ENCODE data around the gene LDB2.
"Not testable (repeated sequence)": the region's sequence is repeated elsewhere in the genome, so short reads cannot be mapped to it uniquely, and the experiment has no call there.

The LDB2 gene

DNA sequence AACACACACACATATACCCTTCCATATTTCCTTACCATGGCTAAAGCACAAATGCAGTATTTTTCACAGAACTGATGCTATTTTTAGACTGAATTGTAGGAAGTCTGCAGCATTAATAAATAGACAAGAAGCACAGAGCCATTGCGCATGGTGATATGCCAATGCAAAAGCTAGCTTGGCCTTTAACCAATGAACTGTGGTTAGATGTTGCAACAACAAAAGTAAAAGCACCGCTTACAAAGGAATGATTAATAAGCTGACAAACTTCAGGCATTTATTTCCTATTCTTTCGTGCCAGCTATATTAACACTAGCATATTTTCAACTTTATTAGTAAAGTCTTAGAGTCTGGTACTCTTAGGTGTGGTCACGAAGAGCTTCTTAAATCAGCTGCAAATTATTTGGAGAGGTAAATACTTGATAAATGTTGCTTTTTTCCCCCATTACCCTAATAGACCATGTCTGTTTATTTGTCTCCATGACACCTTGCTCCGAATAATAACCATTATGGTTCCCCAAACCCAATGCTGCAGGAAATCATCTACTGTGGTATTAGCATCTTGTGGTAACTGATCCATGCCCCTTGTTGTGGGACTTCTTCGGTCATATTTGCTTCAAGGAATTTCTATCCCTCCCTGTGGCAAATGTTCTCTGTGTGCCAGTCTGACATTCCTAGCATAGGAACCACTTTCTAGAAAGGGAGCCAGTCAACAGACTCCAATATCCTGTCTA, 366.0 kb downstream of the LDB2 start:
- DNase-seq, result peak; percentile 89

DNA sequence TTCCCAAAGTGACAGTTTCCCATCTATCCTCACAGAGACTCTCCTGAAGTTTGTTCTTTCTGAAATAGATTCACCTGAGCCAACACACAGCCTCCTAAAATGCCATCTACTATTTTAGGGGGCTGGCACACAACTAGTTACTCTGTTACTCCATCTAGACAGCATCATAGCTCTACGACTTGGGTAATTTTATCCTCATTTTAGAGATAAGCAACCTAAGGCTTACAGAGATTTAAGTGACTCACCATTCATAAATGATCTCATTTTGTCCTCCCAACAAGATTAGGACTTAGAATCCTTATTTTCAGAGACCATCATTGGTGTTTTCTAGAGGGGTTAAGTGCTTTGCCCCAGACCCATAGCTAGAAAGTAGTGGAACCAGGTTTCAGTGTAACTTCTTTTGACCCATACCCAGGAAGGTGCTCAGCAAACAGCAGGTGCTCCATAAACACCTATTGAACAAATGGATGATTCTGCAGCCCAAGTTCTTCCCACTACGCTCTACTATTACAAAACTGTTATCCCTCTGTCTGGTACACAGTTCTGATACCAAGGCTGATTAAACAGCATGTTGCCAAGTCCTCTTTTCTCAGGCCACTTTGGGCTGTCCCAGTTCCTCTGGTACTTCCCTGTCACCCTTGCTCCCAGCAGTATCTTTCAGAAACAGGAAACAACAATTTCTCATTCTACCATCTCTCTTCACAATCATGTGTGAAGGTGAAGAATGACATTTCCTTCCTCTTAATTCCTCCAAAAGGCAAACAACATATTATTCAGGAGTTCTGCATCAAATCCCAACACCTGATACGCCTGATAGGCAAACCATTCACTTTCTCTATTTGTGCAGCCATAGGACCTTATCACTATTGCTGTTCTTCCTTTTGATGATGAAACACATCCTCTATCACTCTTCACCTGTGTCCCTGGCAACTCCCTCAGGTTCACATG, 367.5 kb downstream of the LDB2 start:
- peak; percentile 13 for DNase-seq

DNA sequence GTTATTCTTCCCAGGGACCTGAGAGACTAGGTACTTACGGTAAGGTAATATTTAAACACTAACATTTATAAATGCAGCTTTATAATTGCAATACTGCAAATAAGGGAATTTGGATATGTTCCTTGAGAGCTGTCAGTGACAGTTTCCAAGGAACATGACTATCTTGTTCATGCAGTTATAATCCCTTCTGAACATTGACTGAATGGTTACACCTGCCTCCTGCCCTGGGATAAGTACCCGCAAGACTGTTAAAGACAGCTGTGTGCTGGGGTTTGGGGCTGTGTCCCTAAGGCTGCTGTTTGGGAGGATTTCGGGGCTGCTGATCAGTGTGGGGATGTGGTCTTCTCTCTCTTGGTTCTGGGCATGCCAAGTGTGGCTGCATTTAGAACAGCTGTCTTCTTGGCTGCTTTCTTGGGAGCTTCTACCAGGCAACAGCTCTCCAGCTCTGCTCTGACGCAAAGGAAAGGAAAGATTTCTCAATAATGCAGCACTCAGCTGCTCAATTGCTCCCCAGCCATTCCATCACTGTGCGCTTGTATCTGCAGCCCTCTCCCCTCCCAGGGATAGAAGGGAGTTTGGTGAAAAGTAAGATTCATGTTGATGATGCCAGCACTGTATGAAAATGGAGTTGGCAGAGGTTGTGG, 373.4 kb downstream of the LDB2 start:
- peak; percentile 35 for DNase-seq

DNA sequence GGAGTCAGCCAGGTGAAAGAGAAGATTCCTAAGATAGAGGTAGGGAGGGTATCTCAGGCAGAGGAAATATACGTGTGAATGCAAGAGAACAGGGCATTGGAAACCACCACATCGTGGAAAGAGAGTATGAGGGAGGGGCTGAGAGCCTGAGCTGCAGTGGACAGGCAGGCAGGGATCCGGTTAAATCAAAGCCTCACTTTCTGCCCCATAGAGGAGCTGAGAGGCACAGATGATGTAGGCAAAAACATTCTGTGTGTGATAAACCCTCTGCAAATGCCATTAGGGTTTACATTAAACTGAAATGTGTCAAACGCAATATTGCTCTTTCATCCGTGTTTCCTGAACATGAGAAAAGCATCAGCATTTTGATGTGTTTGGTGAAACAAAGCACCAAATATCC, 374.0 kb downstream of the LDB2 start:
- DNase-seq, result no peak

DNA sequence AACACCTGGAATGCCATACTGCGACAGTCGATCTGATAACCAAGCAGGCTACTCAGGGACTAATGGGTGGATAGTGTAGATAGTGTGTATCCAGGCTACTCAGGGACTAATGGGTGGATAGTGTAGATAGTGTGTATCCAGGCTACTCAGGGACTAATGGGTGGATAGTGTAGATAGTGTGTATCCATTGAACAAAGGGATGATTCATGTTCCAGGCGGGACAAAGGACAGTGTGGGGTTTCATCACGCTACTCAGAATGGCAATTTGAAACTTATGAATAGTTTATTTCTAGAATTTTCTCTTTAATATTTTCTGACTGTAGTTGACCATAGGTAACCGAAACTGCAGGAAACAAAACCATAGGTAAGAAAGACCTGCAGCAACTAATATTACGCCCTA, 374.9 kb downstream of the LDB2 start:
- not testable (repeated sequence) for DNase-seq

DNA sequence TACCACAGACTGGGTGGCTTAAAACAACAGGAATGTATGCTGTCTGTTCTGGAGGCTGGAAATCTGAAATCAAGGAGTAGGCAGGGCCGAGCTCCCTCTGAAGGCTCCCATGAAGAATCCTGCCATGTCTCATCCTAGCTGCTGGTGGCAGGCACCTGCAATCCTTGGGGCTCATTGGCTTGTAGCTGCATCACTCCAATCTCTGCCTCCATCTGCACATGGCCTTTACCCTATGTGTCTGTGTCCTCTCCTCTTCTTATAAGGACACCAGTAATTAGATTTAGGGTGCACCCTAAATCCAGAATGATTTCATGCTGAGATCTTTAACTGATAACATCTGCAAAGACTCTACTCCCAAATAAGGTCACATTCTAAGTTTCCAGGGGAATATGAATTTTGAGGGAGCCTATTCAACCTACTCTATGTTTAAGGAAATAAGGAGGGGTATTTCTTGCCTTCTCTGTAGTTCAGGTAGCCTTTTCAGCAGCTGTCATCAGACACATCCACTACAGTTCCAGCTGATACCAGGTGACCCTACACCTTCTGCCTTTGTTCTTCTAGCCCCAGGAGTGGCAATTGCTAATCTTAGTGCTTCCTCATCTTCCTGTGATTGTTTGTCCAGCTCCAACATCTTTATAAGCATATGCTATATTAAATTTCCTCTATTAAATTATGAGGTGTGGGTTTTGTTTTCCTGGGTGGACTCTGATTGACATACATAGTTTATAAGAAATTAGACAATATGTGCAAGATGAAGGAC, 377.1 kb downstream of the LDB2 start:
- DNase-seq, result no peak

DNA sequence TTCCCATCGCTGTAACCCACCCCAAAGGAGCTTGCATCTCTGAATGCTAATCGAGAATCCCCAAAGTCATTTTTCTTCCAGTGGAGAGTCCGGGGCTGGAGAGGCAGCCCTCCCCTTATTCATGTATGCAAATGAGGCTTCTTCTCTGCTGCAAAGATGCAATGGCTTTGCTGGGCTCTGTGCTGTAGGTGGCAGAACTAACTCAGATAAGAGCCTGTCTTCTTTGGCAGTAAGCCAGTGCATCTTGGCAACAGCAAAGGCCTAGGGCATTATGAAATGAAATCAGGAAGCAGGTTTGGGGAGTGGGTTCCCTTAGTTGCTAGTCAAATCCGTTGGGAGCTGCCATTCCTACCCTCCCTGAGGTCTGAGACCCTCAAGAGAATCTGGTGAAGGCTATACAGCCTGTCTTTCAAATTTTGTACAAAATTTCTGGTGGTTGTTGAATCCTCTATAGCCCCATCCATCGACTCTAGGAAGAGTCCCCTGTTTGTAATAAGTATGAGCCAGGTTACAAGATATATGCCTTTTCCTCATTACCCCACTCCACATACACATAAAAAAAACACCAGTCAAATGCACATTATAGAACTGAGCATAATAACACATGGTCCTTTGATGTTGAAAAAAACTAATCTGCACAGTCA, 381.5 kb downstream of the LDB2 start:
- DNase-seq, result peak; percentile 80

DNA sequence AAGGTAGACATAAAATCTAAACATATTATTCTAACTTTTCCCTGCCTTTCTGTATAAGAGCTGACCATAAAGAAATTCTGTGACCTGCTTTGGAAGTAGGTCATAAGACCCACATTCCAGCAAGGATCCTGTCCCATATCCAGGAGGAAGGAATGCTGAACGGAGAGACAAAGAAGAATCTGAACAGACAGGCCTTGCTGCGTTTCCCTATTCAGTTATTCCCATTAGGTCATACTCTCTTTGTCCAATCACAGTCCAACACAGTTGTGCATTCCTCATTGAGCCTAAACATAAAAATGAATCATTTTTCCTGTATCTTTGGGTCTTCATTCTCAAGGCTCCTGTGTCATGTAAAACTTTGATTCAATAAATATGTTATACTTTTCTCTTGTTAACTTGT, 384.6 kb downstream of the LDB2 start:
- peak; percentile 14 for DNase-seq

DNA sequence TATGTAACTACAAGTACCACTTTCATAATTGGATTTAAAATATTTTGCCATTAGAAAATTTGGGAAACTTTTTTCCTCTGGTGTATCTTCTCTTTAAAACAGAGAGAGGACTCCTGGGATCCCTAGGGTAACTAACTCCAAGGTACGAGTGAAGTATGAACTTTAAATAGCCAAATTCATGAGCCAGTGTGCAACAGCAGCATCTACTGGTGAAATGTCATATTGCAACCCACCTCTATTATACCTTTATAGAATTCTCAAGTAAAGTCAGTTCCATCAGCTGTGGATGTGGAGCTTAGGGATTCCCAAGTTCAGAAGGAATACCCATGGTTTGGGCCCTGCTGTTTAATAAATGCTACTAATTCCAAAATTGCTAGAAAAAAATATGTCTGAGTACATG, 389.5 kb downstream of the LDB2 start:
- no peak for DNase-seq

DNA sequence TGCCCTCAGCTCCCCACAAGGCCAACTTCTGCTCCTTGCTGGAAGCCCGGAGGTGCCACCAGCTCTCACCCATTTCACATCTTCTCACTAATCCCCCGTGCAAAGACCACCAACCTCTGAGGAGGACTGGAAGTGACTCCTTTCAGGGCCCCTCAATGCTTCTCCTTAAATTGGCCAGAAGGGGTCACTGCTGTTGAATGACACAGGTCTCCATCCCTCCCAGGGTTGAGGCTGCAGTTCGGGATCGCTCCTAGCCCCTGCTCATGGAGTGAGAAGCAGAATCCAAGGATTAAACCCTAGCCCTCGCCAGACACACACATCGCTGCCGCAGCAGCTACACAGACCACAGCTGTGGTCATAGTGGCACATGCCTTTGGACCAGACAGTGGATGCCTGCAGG, 392.7 kb downstream of the LDB2 start:
- peak; percentile 27 for DNase-seq

DNA sequence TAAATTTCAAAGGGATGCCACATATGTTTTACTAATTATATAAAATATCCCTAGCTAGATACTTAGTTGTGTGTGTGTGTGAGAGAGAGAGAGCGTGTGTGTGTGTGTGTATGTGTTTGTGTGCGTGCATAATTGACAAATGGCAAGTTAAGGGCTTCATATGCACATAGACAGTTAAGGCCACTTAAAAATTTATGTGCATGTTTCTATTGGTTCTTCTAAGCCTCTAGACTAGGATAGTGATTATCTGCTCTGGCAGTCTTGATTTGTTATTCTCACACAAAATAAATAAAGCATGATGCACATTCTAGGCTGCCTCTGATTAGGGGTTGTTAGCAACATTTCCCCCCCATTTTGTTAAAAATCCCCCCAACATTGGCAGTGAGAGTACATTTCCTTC, 393.2 kb downstream of the LDB2 start:
- no peak for DNase-seq

DNA sequence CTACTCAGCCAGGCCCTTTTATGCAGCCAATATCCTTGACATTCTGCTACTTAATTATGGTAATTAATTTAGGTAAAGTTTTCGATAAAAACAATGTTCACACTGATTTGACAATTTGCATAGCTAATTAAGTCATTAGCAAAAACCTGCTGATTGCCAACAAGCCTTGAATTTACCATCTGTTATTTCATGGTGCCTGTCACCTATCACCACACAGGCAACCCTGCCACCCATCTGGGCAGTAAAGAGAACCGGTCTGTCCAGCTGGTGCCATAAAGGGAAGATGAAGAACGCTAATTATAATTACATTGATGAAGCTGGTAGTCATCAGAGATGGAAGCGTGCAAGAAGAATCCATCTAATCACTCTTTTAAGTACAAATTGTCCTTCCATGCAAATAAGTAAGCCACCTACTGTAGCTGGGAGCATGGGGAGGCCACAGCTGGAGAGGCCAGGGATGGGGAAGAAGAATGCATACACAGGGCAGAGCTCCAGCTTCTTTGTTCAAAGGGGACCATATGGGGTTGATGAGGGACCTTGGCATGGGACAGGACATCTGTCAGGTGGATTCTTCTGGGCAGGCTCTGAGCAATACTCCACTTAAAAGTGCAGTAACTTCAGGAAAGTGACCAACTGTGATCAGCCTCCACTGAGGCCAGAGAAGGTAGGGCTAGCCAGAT, 394.9 kb downstream of the LDB2 start:
- DNase-seq, result no peak

DNA sequence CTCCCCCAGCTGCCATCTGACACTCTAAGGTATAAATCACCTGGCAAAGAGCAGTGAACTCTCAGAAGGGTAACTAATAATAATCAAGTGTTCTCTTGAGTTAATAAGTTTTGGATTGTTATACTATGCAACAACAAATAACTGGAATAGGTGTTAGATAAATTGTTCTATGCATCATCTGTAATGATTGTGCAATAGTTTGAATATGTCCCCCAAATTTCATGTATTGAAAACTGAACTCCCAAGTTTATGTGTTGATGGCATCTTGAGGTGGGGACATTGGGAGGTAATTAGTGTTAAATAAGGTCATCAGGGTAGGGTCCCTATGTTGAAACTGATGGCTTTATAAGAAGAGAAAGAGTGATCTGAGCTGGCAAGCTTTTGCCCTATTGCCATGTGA, 399.5 kb downstream of the LDB2 start:
- no peak for DNase-seq

DNA sequence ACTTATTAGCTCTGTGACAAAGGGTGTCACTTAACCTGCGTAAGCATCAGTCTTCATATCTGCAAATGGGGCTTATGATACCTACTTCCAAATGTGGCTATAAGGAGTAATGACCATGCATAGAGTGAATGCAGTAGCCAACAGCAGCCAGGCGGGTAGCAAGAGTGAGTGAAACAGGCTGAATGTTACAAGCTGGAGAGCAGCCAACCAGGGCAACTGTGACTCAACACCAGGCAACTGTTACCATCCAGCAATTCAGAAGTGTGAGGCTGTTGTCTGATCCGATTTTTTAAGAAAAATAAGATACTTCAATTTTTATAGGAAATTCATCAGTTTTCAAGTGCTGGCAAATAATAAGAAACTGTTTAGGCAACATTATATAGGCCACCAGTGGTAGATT, 401.9 kb downstream of the LDB2 start:
- peak; percentile 60 for DNase-seq

DNA sequence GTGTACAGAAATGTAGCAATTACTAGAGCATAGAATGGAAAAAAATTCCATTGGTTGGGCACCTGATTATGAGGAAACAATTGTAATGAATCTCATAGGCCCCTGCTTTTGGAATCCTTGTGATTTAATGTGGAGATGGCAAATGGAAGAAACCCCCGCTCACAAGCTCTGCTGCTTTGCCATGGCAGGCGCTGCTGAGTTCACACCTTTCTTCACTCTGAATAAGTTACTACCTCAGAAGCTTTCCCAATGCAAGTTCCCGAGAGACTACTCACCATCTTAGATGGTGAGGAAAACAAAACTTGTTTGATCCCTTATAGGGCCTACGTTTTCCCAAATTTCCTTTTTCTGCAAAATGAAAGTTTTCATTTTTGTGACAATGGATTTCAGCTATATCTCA, 405.6 kb downstream of the LDB2 start:
- DNase-seq, result no peak

DNA sequence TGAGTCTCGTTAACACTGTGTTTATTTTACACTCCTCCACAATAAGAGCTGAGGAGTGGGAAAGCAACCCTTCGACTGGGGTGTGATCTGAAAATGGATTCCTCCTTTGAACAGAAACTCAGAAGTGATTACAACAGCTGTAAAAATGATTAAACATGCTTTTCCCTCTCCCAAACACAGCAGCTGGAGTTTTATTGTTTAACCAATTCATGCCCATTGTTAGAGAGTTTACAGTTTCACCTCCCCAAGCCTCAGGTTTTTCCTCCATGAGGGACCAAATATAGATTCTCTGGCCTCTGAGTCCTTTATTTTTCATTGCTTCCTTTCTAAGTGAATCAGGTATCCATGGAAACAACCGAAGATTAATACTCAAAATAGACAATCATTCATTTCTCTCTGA, 409.2 kb downstream of the LDB2 start:
- no peak for DNase-seq

DNA sequence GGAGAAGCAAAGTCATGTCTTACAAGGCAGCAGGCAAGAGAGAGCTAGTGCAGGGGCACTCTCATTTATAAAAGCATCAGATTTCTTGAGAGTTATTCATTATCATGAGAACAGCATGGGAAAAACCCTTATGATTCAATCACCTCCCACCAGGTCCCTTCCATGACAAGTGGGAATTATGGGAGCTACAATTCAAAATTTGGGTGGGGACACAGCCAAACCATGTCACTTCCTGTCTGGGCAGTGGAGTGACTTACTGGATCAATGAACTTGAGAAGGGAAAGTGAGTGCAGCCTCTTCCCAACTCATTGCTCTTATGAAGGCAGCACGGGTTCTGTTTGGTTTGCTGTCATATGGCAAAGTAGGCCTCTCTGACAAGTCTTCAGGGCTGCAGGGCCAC, 410.4 kb downstream of the LDB2 start:
- no peak for DNase-seq

DNA sequence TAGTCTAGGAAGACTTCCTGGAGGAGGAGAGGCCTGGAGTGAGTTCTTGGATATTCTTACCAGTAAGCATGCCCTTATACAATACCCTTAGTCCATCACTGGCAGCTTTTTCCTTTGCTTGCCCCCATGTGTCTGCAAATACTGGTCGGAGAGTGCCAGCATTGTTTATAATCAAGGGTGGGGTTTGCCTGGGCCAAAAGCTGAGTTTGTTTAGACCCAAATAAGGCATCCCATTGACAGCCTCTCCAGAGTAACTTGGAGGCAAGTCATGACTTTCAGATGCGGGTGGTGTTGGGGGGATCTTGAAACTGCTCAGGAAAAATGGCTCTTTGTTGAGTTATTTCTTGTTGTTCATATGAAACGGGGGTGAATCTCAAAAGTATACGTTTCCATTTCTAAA, 413.7 kb downstream of the LDB2 start:
- DNase-seq, result no peak

DNA sequence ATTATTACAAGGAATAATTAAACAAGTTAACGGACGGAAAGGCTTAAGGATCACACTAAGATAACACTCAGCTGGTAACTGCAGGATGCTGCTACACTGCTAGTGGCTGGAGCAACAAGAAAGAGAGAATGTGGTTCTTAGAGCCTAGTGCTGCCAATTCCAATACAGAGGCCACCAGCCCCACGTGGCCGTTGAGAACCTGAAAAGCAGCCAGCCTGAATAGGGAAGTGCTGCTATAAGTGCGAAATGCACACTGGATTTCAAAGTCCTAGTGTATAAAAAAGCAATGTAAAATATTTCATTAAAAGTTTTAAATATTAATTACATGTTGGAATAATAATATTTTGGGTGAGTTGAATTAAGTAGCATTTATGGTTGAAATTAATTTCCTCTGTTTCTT, 414.9 kb downstream of the LDB2 start:
- DNase-seq, result no peak

DNA sequence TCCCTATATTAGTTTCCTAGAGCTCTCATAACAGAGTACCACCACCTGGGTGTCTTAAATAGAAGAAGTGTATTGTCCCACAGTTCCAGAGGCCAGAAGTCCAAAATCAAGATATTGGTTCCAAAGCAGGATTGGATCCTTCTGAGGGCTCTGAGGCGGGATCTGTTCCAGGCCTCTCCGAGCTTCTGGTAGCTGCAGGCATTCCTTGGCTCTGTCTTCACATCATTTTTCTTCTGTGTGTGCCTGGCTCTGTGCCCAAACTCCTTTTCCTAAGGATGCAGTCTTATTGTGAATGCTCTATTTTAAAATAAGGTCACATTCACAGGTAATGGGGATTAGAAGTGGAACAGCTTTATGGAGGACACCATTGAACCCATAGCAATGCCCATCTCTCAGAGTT, 418.4 kb downstream of the LDB2 start:
- DNase-seq, result peak; percentile 4

DNA sequence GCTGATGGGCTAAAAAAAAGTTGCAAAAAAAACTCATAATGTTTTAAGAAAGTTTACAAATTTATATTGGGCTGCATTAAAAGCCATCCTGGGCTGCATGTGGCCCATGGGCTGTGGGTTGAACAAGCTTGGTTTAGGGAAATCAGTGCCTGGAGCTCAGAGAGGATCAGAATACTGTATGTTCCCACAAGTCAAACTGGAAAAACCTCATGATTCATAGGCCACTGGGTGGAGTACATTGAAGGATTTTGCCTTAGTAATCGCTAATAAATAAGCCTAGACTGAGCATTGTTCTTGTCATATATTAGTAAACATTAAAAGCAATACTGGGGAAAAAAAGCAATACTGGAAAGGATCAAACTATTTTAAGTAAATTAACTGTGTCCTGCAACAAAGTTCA, 425.9 kb downstream of the LDB2 start:
- no peak for DNase-seq

DNA sequence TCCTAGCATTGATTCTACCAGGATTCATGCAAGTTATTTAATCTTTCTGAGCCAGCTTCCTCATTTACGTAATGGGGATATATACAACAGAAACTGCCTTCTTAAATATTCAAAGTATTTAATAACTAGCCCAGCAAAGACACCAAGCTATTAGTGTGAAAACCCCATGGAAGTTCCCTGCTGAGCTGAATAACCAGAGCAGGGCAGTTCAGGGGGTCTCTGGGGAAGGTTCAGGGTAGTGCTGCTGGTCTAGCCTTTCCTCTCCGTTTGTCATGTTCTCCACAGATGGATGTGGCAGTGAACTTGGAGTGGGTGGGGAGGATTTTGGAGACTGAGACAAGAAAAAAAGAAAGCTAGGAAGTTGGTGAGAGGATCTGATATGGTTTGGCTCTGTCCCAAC, 431.4 kb downstream of the LDB2 start:
- DNase-seq, result peak; percentile 40

All from fibroblast of skin of scalp (primary cell).